SK-N-MC (cell line): Measurements from ENCODE around the gene SLC25A36.

Source experiments
- EZH2 ChIP-seq: fragments of 200-600 bp; sonication (generic); IDR thresholded peaks from one replicate; pipeline ENCODE4 v1.6.1; 2017; ENCODE audit warnings: antibody characterized with exemption
- FOXP2 ChIP-seq: optimal IDR thresholded peaks from 2 replicates; pipeline ENCODE3; 2011; ENCODE audit warnings: mild to moderate bottlenecking, moderate library complexity; ENCODE audit not compliant: insufficient read depth; ENCODE audit errors: extremely low read length, control extremely low read depth
- POLR2AphosphoS5 ChIP-seq: IDR thresholded peaks from 2 replicates; pipeline ENCODE4 v1.6.1; 2012; ENCODE audit warnings: mild to moderate bottlenecking, low read depth, low read length, borderline replicate concordance

GRCh38 chr3:140994316-140994715, 52.7 kb downstream of the SLC25A36 start:
- TF ChIP-seq POLR2AphosphoS5 (no peak), EZH2 (no peak), FOXP2 (no peak)
